Breast epithelium (tissue), 3 donors: ENCODE results near the gene MUC6.

ENCODE experiments used
- CTCF ChIP-seq, 3 donors: fragments of 450-650 bp; IDR thresholded peaks; one replicate each; pipeline ENCODE4 v1.5.1; 2016 to 2017; ENCODE audit warnings: antibody characterized with exemption in 3 of 3, mild to moderate bottlenecking in 3 of 3, moderate library complexity in 3 of 3
- POLR2A ChIP-seq: fragments of 450-650 bp; IDR thresholded peaks from one replicate; pipeline ENCODE4 v1.6.1; 2016; ENCODE audit warnings: antibody characterized with exemption, mild to moderate bottlenecking, moderate library complexity
- POLR2AphosphoS5 ChIP-seq, 3 donors: sonication (generic); formaldehyde crosslinking; IDR thresholded peaks; one replicate each; pipeline ENCODE4 v1.6.1; 2017; ENCODE audit warnings: antibody characterized with exemption in 3 of 3

GRCh38 chr11:1064167-1064566 is 27.6 kb upstream of the MUC6 start:
- TF ChIP-seq CTCF (IDR thresholded peaks at IDR 0.05), result no peak
- no peak for TF ChIP-seq POLR2AphosphoS5 (IDR thresholded peaks at IDR 0.05)
- TF ChIP-seq POLR2A, result no peak
